ENCODE results near the gene EPHA5.

DNA sequence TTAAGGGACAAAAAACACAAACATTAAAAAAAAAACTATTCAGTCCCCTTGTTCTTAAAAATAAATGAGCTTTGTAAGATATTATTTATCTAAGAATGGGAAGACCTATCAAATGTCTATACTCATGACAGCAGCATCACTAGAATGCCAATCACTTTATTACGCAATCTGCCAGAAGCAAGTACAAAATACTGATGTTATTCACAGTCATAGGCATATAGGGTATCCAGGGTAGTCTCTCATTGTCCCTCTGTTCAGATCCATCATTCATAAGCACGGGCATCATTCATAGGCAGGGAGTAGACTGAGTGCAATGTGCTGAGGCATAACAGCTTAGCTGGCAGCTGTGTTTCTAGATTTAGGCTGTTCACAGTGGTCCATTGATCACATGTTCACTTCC is 109.1 kb downstream of the EPHA5 start:
- TF ChIP-seq, protein P1, sequence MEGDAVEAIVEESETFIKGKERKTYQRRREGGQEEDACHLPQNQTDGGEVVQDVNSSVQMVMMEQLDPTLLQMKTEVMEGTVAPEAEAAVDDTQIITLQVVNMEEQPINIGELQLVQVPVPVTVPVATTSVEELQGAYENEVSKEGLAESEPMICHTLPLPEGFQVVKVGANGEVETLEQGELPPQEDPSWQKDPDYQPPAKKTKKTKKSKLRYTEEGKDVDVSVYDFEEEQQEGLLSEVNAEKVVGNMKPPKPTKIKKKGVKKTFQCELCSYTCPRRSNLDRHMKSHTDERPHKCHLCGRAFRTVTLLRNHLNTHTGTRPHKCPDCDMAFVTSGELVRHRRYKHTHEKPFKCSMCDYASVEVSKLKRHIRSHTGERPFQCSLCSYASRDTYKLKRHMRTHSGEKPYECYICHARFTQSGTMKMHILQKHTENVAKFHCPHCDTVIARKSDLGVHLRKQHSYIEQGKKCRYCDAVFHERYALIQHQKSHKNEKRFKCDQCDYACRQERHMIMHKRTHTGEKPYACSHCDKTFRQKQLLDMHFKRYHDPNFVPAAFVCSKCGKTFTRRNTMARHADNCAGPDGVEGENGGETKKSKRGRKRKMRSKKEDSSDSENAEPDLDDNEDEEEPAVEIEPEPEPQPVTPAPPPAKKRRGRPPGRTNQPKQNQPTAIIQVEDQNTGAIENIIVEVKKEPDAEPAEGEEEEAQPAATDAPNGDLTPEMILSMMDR (IDR thresholded peaks at IDR 0.05): no peak
- TF ChIP-seq POLR2A (IDR thresholded peaks at IDR 0.05): no peak

Data from sigmoid colon (tissue), 3 donors.